ENCODE data around the gene CEACAM1.
"Not testable (repeated sequence)": the region's sequence is repeated elsewhere in the genome, so short reads cannot be mapped to it uniquely, and the experiment has no call there.

CEACAM1 gene

DNA sequence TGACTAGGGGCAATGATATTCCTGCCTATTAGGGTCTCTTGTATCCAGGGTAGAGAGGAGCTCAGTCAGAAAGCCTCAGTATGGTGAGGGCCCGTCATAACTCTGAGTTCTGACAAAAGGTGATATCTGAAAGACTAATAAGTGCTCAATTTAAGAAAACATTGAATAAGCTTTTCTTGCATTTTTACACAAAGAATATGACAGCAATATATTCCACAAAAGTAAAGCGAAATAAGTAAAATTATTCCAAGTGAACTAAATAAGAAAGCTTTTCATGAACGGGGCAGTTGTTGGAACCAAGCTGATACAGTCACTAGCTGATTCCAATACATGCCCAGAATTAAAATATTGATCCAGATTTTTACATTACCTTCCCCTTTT is 40.5 kb downstream of the CEACAM1 start:
- no peak for DNase-seq (ENCODE audit: low read depth in 1 of 2, low spot score in 1 of 2)
- Histone ChIP-seq H3K27ac (replicated peaks) (no peak overlapping the region), H3K4me3 (replicated peaks; ENCODE audit: insufficient read depth, low read length) (no peak overlapping the region), H3K27me3 (ENCODE audit: insufficient read depth, poor library complexity, severe bottlenecking) (peaks cover 4% of the 10 kb centered on the region)
- TF ChIP-seq GABPA (IDR thresholded peaks at IDR 0.05; ENCODE audit: low read depth) (no peak), SPI1 (IDR thresholded peaks at IDR 0.05; ENCODE audit: borderline replicate concordance, low read depth) (no peak), POLR2AphosphoS5 (IDR thresholded peaks at IDR 0.05; ENCODE audit: low read depth) (no peak)
- TF ChIP-seq, protein P1, sequence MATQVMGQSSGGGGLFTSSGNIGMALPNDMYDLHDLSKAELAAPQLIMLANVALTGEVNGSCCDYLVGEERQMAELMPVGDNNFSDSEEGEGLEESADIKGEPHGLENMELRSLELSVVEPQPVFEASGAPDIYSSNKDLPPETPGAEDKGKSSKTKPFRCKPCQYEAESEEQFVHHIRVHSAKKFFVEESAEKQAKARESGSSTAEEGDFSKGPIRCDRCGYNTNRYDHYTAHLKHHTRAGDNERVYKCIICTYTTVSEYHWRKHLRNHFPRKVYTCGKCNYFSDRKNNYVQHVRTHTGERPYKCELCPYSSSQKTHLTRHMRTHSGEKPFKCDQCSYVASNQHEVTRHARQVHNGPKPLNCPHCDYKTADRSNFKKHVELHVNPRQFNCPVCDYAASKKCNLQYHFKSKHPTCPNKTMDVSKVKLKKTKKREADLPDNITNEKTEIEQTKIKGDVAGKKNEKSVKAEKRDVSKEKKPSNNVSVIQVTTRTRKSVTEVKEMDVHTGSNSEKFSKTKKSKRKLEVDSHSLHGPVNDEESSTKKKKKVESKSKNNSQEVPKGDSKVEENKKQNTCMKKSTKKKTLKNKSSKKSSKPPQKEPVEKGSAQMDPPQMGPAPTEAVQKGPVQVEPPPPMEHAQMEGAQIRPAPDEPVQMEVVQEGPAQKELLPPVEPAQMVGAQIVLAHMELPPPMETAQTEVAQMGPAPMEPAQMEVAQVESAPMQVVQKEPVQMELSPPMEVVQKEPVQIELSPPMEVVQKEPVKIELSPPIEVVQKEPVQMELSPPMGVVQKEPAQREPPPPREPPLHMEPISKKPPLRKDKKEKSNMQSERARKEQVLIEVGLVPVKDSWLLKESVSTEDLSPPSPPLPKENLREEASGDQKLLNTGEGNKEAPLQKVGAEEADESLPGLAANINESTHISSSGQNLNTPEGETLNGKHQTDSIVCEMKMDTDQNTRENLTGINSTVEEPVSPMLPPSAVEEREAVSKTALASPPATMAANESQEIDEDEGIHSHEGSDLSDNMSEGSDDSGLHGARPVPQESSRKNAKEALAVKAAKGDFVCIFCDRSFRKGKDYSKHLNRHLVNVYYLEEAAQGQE (IDR thresholded peaks at IDR 0.05; ENCODE audit: insufficient replicate concordance, low read depth): no peak
- TF ChIP-seq, protein P2, sequence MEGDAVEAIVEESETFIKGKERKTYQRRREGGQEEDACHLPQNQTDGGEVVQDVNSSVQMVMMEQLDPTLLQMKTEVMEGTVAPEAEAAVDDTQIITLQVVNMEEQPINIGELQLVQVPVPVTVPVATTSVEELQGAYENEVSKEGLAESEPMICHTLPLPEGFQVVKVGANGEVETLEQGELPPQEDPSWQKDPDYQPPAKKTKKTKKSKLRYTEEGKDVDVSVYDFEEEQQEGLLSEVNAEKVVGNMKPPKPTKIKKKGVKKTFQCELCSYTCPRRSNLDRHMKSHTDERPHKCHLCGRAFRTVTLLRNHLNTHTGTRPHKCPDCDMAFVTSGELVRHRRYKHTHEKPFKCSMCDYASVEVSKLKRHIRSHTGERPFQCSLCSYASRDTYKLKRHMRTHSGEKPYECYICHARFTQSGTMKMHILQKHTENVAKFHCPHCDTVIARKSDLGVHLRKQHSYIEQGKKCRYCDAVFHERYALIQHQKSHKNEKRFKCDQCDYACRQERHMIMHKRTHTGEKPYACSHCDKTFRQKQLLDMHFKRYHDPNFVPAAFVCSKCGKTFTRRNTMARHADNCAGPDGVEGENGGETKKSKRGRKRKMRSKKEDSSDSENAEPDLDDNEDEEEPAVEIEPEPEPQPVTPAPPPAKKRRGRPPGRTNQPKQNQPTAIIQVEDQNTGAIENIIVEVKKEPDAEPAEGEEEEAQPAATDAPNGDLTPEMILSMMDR (IDR thresholded peaks at IDR 0.05; ENCODE audit: insufficient read depth, low read length): no peak

DNA sequence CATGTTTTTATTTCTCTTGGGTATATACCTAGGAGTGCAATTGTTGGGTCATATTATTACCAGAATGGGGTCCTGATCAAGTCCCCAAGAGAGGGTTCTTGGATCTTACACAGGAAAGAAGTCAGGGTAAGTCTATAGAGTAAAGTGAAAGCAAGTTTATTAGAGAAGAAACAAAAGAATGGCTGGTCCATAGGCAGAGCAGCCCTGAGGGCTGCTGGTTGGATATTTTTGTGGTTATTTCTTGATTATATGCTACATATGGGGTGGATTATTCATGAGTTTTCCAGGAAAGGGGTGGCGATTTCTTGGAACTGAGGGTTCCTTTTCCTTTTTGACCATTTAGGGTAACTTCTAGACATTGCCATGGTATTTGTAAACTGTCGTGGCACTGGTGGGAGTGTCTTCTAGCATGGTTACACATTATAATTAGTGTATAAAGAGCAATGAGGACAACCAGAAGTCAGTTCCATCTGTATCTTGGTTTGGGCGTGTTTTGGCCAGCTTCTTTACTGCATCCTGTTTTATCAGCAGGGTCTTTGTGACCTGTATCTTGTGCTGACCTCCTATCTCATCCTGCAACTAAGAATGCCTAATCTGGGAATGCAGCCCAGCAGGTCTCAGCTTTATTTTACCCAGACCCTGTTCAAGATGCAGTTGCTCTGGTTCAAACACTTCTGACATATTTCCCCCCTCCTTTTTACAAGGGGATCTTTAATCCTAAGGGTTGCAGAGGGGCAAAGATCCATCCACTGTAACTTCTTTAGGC is 41.1 kb downstream of the CEACAM1 start:
- Histone ChIP-seq H3K4me3 (replicated peaks; ENCODE audit: insufficient read depth, low read length) (no peak overlapping the region), H3K27me3 (ENCODE audit: insufficient read depth, poor library complexity, severe bottlenecking) (peaks cover 4% of the 10 kb centered on the region), H3K27ac (replicated peaks) (no peak overlapping the region)
- TF ChIP-seq GABPA (IDR thresholded peaks at IDR 0.05; ENCODE audit: low read depth) (no peak), POLR2AphosphoS5 (IDR thresholded peaks at IDR 0.05; ENCODE audit: low read depth) (no peak), SPI1 (IDR thresholded peaks at IDR 0.05; ENCODE audit: borderline replicate concordance, low read depth) (no peak)
- TF ChIP-seq, protein P1 (IDR thresholded peaks at IDR 0.05; ENCODE audit: insufficient replicate concordance, low read depth): no peak
- TF ChIP-seq, protein P2 (IDR thresholded peaks at IDR 0.05; ENCODE audit: insufficient read depth, low read length): no peak
- no peak for DNase-seq (ENCODE audit: low read depth in 1 of 2, low spot score in 1 of 2)

DNA sequence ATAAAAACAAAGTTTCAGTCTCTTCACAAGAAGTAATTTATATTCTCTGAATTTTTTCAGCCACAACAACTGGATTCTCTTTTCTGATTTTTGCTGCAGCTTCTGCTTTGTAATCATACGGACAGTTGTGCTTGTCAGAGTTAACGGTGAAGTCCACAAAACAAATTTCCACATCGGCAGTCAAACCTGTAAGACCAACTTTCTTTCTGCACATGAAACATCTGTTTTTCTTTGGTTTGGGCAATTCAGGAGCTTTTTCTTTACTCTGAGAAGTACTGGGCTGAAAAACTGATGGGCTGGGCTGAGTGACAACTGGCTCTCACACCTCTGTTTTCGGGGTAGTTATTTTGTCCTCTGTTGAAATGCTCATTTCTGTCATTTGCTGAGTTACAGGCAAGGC is 43.2 kb downstream of the CEACAM1 start:
- DNase-seq (ENCODE audit: low read depth in 1 of 2, low spot score in 1 of 2); H3K27me3 ChIP-seq (ENCODE audit: insufficient read depth, poor library complexity, severe bottlenecking); H3K27ac ChIP-seq (replicated peaks); H3K4me3 ChIP-seq (replicated peaks; ENCODE audit: insufficient read depth, low read length): not testable (repeated sequence)

DNA sequence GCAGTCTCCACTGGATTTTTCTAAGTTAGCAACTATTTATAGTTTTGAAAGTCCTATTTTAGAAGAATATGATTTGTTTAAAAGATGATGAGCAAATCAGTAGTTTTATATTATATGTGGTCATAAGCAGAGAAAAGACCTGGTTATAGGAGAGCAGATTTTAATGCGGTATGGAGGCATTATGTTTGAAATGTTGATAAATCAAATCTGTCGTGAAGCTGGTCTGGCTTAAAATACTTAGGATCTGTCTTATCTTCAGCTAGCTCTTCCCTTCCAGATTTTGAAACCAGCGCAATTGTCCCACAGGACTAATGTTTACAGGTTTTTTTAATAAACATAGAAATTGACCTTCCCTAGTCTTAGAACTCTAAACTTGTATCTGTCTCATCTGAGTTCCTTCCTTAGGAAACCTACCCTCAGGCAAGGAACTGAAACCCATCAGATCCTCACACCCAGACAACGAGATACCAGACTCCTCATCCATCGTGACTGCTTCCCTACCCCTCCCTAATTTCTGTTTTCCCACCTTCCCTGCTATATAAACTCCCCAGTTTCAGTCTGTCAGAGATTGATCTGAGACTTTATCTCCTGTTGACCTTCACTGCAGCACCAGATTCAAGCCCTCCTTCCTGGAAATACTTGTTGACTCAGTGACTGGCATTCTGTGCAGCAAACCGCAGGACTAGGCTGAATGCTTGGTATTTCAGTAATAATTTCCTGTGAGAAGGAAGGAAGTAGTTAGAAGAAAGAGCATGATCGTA is 47.8 kb downstream of the CEACAM1 start:
- Histone ChIP-seq H3K27ac (replicated peaks) (no peak overlapping the region), H3K27me3 (ENCODE audit: insufficient read depth, poor library complexity, severe bottlenecking) (no peaks in the 10 kb centered on the region), H3K4me3 (replicated peaks; ENCODE audit: insufficient read depth, low read length) (no peak overlapping the region)
- no peak for DNase-seq (ENCODE audit: low read depth in 1 of 2, low spot score in 1 of 2)
- no peak for TF ChIP-seq POLR2AphosphoS5 (IDR thresholded peaks at IDR 0.05; ENCODE audit: low read depth)
- no peak for TF ChIP-seq GABPA (IDR thresholded peaks at IDR 0.05; ENCODE audit: low read depth)
- TF ChIP-seq, protein P2 (IDR thresholded peaks at IDR 0.05; ENCODE audit: insufficient read depth, low read length): no peak
- TF ChIP-seq, protein P1 (IDR thresholded peaks at IDR 0.05; ENCODE audit: insufficient replicate concordance, low read depth): no peak
- TF ChIP-seq SPI1 (IDR thresholded peaks at IDR 0.05; ENCODE audit: borderline replicate concordance, low read depth): no peak
